HEK293 (cell line): ENCODE results near the gene ZNF440.
"Not testable (repeated sequence)": the region's sequence is repeated elsewhere in the genome, so short reads cannot be mapped to it uniquely, and the experiment has no call there.

Experiments
- CTCF ChIA-PET: fragments of 350-600 bp; formaldehyde crosslinking; extraction: SDS; loops from one replicate; lab custom pipeline; 2021; ENCODE audit warnings: antibody characterized with exemption; lab: Yijun Ruan, JAX
- POLR2A ChIA-PET: fragments of 300-600 bp; formaldehyde crosslinking; extraction: SDS; loops from one replicate; lab custom pipeline; 2020; ENCODE audit warnings: antibody characterized with exemption, inconsistent platforms; lab: Yijun Ruan, JAX
- H3K27ac ChIP-seq: fragments of 200-500 bp; sonication (Bioruptor generic); 2 replicates; pipeline ENCODE4 v1.5.1; 2014; ENCODE audit warnings: low read depth, low read length, control low read depth, inconsistent platforms; ENCODE audit errors: extremely low read depth
- H3K36me3 ChIP-seq, 2 experiments: fragments of 200-500 bp in 1 of 2; sonication (Bioruptor generic) in 1 of 2; 1 replicate in 1 of 2; 2 replicates in 1 of 2; pipeline ENCODE4 v1.5.1; 2014 to 2017; ENCODE audit warnings: inconsistent platforms in 2 of 2, low read length in 2 of 2; ENCODE audit not compliant: control insufficient read depth in 2 of 2, insufficient read depth in 1 of 2
- H3K4me1 ChIP-seq: fragments of 200-500 bp; sonication (Bioruptor generic); 2 replicates; pipeline ENCODE4 v1.5.1; 2014; ENCODE audit warnings: mild to moderate bottlenecking, low read length, inconsistent platforms; ENCODE audit not compliant: control insufficient read depth, insufficient read depth
- H3K4me3 ChIP-seq: 2 replicates; pipeline ENCODE4 v1.5.1; 2011; ENCODE audit warnings: low read depth, mild to moderate bottlenecking, control low read depth, low read length, moderate library complexity
- H3K9me3 ChIP-seq: fragments of 200-500 bp; sonication (Bioruptor generic); 2 replicates; pipeline ENCODE4 v1.5.1; 2014; ENCODE audit warnings: low read depth, low read length, inconsistent platforms; ENCODE audit not compliant: control insufficient read depth, insufficient read depth
- SETDB1 ChIP-seq: IDR thresholded peaks from one replicate; pipeline ENCODE4 v1.6.1; 2017; ENCODE audit warnings: mild to moderate bottlenecking, low read length, moderate library complexity, mixed read lengths; ENCODE audit not compliant: insufficient read length
- SP2 ChIP-seq: fragments of 450-650 bp; formaldehyde crosslinking; IDR thresholded peaks from 2 replicates; pipeline ENCODE4 v1.5.1; 2016; ENCODE audit warnings: missing biosample characterization, missing genetic modification characterization
- TCF7L2 ChIP-seq: IDR thresholded peaks from 2 replicates; pipeline ENCODE4 v1.6.1; 2011; ENCODE audit warnings: low read depth, mild to moderate bottlenecking, inconsistent platforms, low read length, moderate library complexity, borderline replicate concordance
- ZBTB48 ChIP-seq: fragments of 450-650 bp; formaldehyde crosslinking; IDR thresholded peaks from 2 replicates; pipeline ENCODE4 v1.5.1; 2016; ENCODE audit warnings: missing biosample characterization, missing genetic modification characterization
- ZFHX2 ChIP-seq: fragments of 450-650 bp; formaldehyde crosslinking; conservative IDR thresholded peaks from 2 replicates; pipeline ENCODE4 v1.5.1; 2016; ENCODE audit warnings: missing biosample characterization, missing genetic modification characterization
- ZNF157 ChIP-seq: fragments of 450-650 bp; formaldehyde crosslinking; IDR thresholded peaks from 2 replicates; pipeline ENCODE4 v1.5.1; 2016; ENCODE audit warnings: missing biosample characterization, missing genetic modification characterization
- ZNF23 ChIP-seq: fragments of 450-650 bp; formaldehyde crosslinking; IDR thresholded peaks from 2 replicates; pipeline ENCODE4 v1.5.1; 2016; ENCODE audit warnings: missing biosample characterization, missing genetic modification characterization, borderline replicate concordance
- ZNF274 ChIP-seq, 2 experiments: fragments of 200-500 bp in 1 of 2; fragments of 450-650 bp in 1 of 2; sonication (Bioruptor generic) in 1 of 2; formaldehyde crosslinking in 1 of 2; IDR thresholded peaks; 2 replicates each; pipeline versions ENCODE4 v1.5.1 to v1.6.1; 2014 to 2016; ENCODE audit warnings: borderline replicate concordance in 1 of 2, inconsistent platforms in 1 of 2, low read length in 1 of 2, missing biosample characterization in 1 of 2, missing genetic modification characterization in 1 of 2
- ZNF391 ChIP-seq: fragments of 450-650 bp; formaldehyde crosslinking; IDR thresholded peaks from 2 replicates; pipeline ENCODE4 v1.5.1; 2016; ENCODE audit warnings: low read depth, missing biosample characterization, missing genetic modification characterization, borderline replicate concordance
- ZNF416 ChIP-seq: fragments of 450-650 bp; formaldehyde crosslinking; IDR thresholded peaks from 2 replicates; pipeline ENCODE4 v1.5.1; 2016; ENCODE audit warnings: missing biosample characterization, missing genetic modification characterization
- ZNF76 ChIP-seq: fragments of 450-650 bp; formaldehyde crosslinking; IDR thresholded peaks from 2 replicates; pipeline ENCODE4; 2016; ENCODE audit warnings: low read depth, missing biosample characterization, missing genetic modification characterization, borderline replicate concordance
- TF ChIP-seq, protein P1 (sequence below): fragments of 450-650 bp; formaldehyde crosslinking; IDR thresholded peaks from 2 replicates; pipeline ENCODE4 v1.5.1; 2016; ENCODE audit warnings: missing biosample characterization, missing genetic modification characterization

Gene ZNF440

DNA sequence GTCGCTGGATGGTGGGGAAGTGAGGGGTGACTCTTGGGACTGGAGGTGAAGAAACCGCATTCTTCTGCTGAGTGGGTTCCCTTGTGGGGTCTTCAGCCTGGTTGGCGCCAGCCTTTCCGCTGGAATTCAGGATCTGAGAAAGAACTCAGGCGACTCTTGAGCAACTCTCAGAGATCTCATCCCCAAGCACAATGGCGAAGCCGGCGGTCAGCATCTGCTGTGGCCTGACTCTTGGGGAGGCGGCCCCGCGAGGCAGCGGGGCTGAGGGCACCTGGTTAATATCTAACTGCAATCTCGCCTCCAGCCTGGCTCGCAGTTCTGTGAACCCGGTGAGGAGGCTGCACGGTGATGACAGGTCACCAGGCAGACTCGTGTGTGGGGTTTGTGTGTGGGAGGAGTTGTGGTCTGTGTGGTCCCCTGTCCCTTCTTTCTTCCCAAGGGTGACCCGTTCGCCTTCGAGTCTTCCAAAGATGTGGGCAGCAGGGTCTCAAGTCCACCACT, 46.4 kb upstream of the ZNF440 start:
- POLR2A ChIA-PET = interaction anchor here (0.5 kb wide), 1 partner anchor 618 kb away, joined by 3 read pairs; no protein-coding TSS in a partner anchor
- H3K9me3 ChIP-seq = no peaks in the 10 kb centered on the region
- CTCF ChIA-PET = interaction anchor here (0.6 kb wide), 1 partner anchor 109 kb away, joined by 5 read pairs; no protein-coding TSS in a partner anchor

DNA sequence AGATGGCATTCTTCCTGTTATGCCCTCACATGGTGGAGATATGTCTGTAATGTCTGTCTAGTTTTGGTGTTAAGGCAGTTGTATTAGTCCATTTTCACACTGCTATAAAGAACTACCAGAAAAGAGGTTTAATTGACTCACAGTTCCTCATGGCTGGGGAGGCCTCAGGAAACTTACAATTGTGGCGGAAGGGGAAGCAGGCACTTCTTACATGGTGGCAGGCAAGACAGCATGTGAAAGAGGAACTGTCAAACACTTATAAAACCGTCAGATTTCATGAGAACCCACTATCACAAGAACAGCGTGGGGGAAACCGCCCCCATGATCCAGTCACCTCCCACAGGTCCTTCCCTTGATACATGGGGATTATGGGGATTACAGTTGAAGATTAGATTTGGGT, 44.1 kb upstream of the ZNF440 start:
- ChIA-PET CTCF (no interaction called here), POLR2A (no interaction called here)
- H3K9me3 ChIP-seq = no peaks in the 10 kb centered on the region
- no peaks in the 10 kb centered on the region for H3K4me1 ChIP-seq
- no peak overlapping the region for H3K27ac ChIP-seq
- H3K36me3 ChIP-seq = peaks cover 0 to 2% of the 10 kb centered on the region in 2 experiments; a peak in 1 of 3 replicates
- no peak overlapping the region for H3K4me3 ChIP-seq
- TF ChIP-seq ZNF157 (no peak), ZNF23 (no peak), SETDB1 (peak; percentile 23), ZNF76 (no peak), SP2 (tag by site-specific recombination) (no peak)
- TF ChIP-seq, protein P1, sequence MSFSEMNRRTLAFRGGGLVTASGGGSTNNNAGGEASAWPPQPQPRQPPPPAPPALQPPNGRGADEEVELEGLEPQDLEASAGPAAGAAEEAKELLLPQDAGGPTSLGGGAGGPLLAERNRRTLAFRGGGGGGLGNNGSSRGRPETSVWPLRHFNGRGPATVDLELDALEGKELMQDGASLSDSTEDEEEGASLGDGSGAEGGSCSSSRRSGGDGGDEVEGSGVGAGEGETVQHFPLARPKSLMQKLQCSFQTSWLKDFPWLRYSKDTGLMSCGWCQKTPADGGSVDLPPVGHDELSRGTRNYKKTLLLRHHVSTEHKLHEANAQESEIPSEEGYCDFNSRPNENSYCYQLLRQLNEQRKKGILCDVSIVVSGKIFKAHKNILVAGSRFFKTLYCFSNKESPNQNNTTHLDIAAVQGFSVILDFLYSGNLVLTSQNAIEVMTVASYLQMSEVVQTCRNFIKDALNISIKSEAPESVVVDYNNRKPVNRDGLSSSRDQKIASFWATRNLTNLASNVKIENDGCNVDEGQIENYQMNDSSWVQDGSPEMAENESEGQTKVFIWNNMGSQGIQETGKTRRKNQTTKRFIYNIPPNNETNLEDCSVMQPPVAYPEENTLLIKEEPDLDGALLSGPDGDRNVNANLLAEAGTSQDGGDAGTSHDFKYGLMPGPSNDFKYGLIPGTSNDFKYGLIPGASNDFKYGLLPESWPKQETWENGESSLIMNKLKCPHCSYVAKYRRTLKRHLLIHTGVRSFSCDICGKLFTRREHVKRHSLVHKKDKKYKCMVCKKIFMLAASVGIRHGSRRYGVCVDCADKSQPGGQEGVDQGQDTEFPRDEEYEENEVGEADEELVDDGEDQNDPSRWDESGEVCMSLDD (tag by site-specific recombination) = no peak
- TF ChIP-seq, all 188 proteins: peak for 1

More for the DNA sequence above, 46.4 kb upstream of the ZNF440 start:
- peaks cover 0 to 2% of the 10 kb centered on the region in 2 experiments; a peak in 1 of 3 replicates for H3K36me3 ChIP-seq
- TF ChIP-seq ZFHX2 (tag by site-specific recombination) (peak; percentile 39; the same call in 1 of the 2 replicates), ZNF391 (tag by site-specific recombination) (no peak)
- TF ChIP-seq, all 188 proteins: peak for 1
- H3K4me3 ChIP-seq = peak overlapping the region; percentile 54
- no peaks in the 10 kb centered on the region for H3K4me1 ChIP-seq
- H3K27ac ChIP-seq = no peak overlapping the region

DNA sequence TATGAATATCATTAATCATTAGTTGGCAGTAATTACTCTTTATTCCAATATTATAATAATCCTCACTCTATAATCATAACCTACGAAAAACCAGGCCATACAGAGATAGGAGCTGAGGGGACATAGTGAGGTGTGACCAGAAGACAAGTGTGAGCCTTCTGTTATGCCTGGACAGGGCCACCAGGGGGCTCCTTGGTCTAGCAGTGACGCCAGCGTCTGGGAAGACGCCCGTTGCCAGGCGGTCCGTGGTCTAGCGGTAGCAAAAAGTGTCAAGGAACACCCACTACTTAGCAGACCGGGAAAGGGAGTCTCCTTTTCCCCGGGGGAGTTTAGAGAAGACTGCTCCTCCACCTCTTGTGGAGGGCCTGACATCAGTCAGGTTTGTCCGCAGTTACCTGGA, 42.6 kb upstream of the ZNF440 start:
- H3K4me3 ChIP-seq, H3K4me1 ChIP-seq, H3K36me3 ChIP-seq, H3K27ac ChIP-seq, H3K9me3 ChIP-seq: not testable (repeated sequence)
- ChIA-PET CTCF (interaction anchor here (0.6 to 0.7 kb wide), 3 partner anchors 9 to 204 kb away, joined by 4 to 6 read pairs (median 5); no protein-coding TSS in a partner anchor), POLR2A (interaction anchor here (0.7 kb wide), 1 partner anchor 77 kb away, joined by 4 read pairs; no protein-coding TSS in a partner anchor)

DNA sequence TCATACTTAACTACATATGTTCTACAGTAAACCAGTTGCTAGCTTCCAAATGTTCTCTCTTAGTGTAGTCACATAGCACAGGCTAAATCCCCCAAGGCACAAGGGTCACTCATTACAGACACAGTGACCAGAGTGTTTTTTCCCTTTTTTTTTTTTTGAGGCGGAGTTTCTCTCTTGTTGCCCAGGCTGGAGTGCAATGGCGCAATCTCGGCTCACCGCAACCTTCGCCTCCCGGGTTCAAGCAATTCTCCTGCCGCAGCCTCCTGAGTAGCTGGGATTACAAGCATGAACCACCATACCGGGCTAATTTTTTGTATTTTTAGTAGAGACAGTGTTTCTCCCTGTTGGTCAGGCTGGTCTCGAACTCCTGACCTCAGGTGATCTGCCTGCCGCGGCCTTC, 37.4 kb upstream of the ZNF440 start:
- CTCF ChIA-PET, H3K27ac ChIP-seq, H3K4me1 ChIP-seq, H3K4me3 ChIP-seq, H3K9me3 ChIP-seq, POLR2A ChIA-PET: not testable (repeated sequence)
- H3K36me3 ChIP-seq = peaks cover 0 to 43% of the 10 kb centered on the region in 2 experiments; a peak in 1 of 3 replicates

DNA sequence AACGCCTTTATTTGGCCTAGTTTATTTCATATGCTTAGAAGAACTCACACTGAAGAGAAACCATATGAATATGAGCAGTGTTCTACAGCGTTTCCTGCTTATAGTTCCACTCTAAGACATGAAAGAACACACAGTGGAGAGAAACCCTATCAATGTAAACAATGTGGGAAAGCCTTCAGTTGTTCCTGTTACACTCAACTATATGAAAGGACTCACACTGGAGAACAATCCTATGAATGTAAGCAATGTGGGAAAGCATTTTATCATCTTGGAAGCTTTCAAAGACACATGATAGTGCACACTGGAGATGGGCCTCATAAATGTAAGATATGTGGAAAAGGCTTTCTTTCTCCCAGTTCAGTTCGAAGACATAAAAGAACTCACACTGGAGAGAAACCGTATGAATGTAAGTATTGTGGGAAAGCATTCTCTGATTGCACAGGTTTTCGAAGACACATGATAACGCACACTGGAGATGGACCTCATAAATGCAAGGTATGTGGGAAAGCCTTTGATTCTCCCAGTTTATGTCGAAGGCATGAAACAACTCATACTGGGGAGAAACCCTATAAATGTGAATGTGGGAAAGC, 33.5 kb upstream of the ZNF440 start:
- Histone ChIP-seq H3K4me1 (no peaks in the 10 kb centered on the region), H3K36me3 (peaks cover 0 to 44% of the 10 kb centered on the region in 2 experiments; a peak in 1 of 3 replicates), H3K27ac (no peak overlapping the region)
- no peak for TF ChIP-seq ZNF274 (IDR thresholded peaks at IDR 0.05; ENCODE audit: low read length)
- TF ChIP-seq ZNF274 (tag by site-specific recombination; IDR thresholded peaks at IDR 0.05; ENCODE audit: borderline replicate concordance) = peak; percentile 89; the same call in 1 of the 2 replicates
- TF ChIP-seq ZNF416 = no peak
- TF ChIP-seq ZBTB48 (tag by site-specific recombination) = no peak
- no peak for TF ChIP-seq TCF7L2
- TF ChIP-seq, all 188 proteins: peak for 1
- ChIA-PET POLR2A (no interaction called here), CTCF (no interaction called here)
- Histone ChIP-seq H3K4me3 (no peak overlapping the region), H3K9me3 (no peaks in the 10 kb centered on the region)
